Measurements from ENCODE around the gene XBP1. TPM values are rescaled to one million over a fixed set of nuclear protein-coding genes. Genes with fewer than 3 reads are reported as not detected.
A peak's percentile ranks its signal among the peaks of the same experiment; 100 is the strongest.

Gene XBP1
- total and polyA plus RNA-seq, 2 of the 13 experiments (the other 11 are each of a cell fraction or from before 2014, with no cell fraction given), result 416 to 427 TPM

GRCh38 chr22:28783786-28784671 is 16.3 kb downstream of the XBP1 start (continued):
- TF ChIP-seq SNAPC4 (CRISPR knock-in tag; IDR thresholded peaks at IDR 0.05) (no peak), BHLHE40 (IDR thresholded peaks at IDR 0.05; ENCODE audit: low read length) (no peak), ZNF589 (CRISPR knock-in tag; conservative IDR thresholded peaks at IDR 0.05) (0 out of 2 replicates have a peak, but pooled peaks have one; percentile 52), TRIM24 (CRISPR knock-in tag; IDR thresholded peaks at IDR 0.05) (no peak), ZNF670 (CRISPR knock-in tag; IDR thresholded peaks at IDR 0.05; ENCODE audit: borderline replicate concordance) (no peak), ZNF512 (CRISPR knock-in tag; IDR thresholded peaks at IDR 0.05) (no peak), MXD1 (CRISPR knock-in tag; IDR thresholded peaks at IDR 0.05) (no peak), ZNF501 (CRISPR knock-in tag; IDR thresholded peaks at IDR 0.05) (peak; percentile 2; the same call in 1 of the 2 replicates), PHF20 (CRISPR knock-in tag; IDR thresholded peaks at IDR 0.05) (0 out of 2 replicates have a peak, but pooled peaks have one; percentile 16), ESRRA (CRISPR knock-in tag; IDR thresholded peaks at IDR 0.05; ENCODE audit: low read depth) (no peak), HNRNPUL1 (IDR thresholded peaks at IDR 0.05; ENCODE audit: low read depth, low read length) (peak; percentile 93), CREM (IDR thresholded peaks at IDR 0.05) (peak; percentile 86), CREM (CRISPR knock-in tag; IDR thresholded peaks at IDR 0.05) (no peak), ZBTB21 (CRISPR knock-in tag; IDR thresholded peaks at IDR 0.05) (peak; percentile 87), ZZZ3 (CRISPR knock-in tag; IDR thresholded peaks at IDR 0.05; ENCODE audit: borderline replicate concordance) (no peak), GATAD2A (CRISPR knock-in tag; IDR thresholded peaks at IDR 0.05) (peak; percentile 83), ZNF232 (CRISPR knock-in tag; IDR thresholded peaks at IDR 0.05; ENCODE audit: borderline replicate concordance) (no peak; the same call in 1 of the 2 replicates), ZNF556 (CRISPR knock-in tag; IDR thresholded peaks at IDR 0.05; ENCODE audit: borderline replicate concordance) (0 out of 2 replicates have a peak, but pooled peaks have one; percentile 4), KAT7 (CRISPR knock-in tag; IDR thresholded peaks at IDR 0.05; ENCODE audit: borderline replicate concordance) (no peak), XRCC5 (optimal IDR thresholded peaks at IDR 0.05; ENCODE audit: low read length) (peak; percentile 79), ZBTB2 (CRISPR knock-in tag; IDR thresholded peaks at IDR 0.05; ENCODE audit: low read depth) (no peak), ZNF251 (CRISPR knock-in tag; IDR thresholded peaks at IDR 0.05) (no peak)

Data from HepG2 (cell line).